Omental fat pad (tissue), 4 donors: ENCODE data around the gene SRPRB. TPM values are rescaled to one million over a fixed set of nuclear protein-coding genes. Genes with fewer than 3 reads are reported as not detected.

Experiments
- ATAC-seq: fragments of 150-250 bp; one replicate; pipeline ENCODE4 v1.9.1; 2016; ENCODE audit warnings: mild to moderate bottlenecking, moderate library complexity; ENCODE audit not compliant: low FRiP score
- DNase-seq: peaks from one replicate; pipeline ENCODE4 v3.0.0-alpha.2; 2019; ENCODE audit warnings: low spot score
- CTCF ChIP-seq, 3 donors: fragments of 450-650 bp; IDR thresholded peaks; one replicate each; pipeline ENCODE4 v1.5.1; 2016 to 2017; ENCODE audit warnings: antibody characterized with exemption in 3 of 3, mild to moderate bottlenecking in 3 of 3, moderate library complexity in 2 of 3
- total RNA-seq, 4 donors: library from RNA; depleted of rRNA; stranded (reverse); fragments of >200 nt; gene quantifications; one replicate each; pipeline ENCODE4 v1.1.0, GENCODE V29; 2016

SRPRB gene
- total RNA-seq, 4 donors from 2014 or later, result 19.2 to 47.2 (median 36.3) TPM

GRCh38 chr3:133759740-133760305 is 45.8 kb upstream of the SRPRB start:
- ATAC-seq (no peak), DNase-seq (no peak)
- TF ChIP-seq CTCF (IDR thresholded peaks at IDR 0.05), result no peak

GRCh38 chr3:133760916-133761315 is 44.7 kb upstream of the SRPRB start:
- ATAC-seq (no peak), DNase-seq (no peak)
- no peak for TF ChIP-seq CTCF (IDR thresholded peaks at IDR 0.05)

- no peak for TF ChIP-seq CTCF (IDR thresholded peaks at IDR 0.05)
- ATAC-seq, result no peak
- no peak for DNase-seq
Observed at GRCh38 chr3:133761605-133762484, 43.8 kb upstream of the SRPRB start.

GRCh38 chr3:133762539-133762938 is 43.1 kb upstream of the SRPRB start:
- no peak for TF ChIP-seq CTCF (IDR thresholded peaks at IDR 0.05)
- no peak for DNase-seq
- ATAC-seq, result no peak

GRCh38 chr3:133763797-133764683 is 41.6 kb upstream of the SRPRB start:
- DNase-seq, result no peak
- TF ChIP-seq CTCF (IDR thresholded peaks at IDR 0.05), result no peak
- no peak for ATAC-seq

GRCh38 chr3:133765256-133765655 is 40.4 kb upstream of the SRPRB start:
- DNase-seq (no peak), ATAC-seq (no peak)
- TF ChIP-seq CTCF (IDR thresholded peaks at IDR 0.05), result no peak
